DMS53 (cell line): ENCODE data around the gene SLC39A5.
"Not testable (repeated sequence)": the region's sequence is repeated elsewhere in the genome, so short reads cannot be mapped to it uniquely, and the experiment has no call there.

ENCODE experiments used
- DNase-seq: peaks from one replicate; lab custom pipeline; 2025; lab: John Stamatoyannopoulos, UW

Gene SLC39A5

GRCh38 chr12:56278905-56279304, 49.1 kb downstream of the SLC39A5 start:
- no peak for DNase-seq

GRCh38 chr12:56280849-56281248, 51.0 kb downstream of the SLC39A5 start:
- no peak for DNase-seq

- no peak for DNase-seq
Measured at GRCh38 chr12:56282030-56282429, 52.2 kb downstream of the SLC39A5 start.

- no peak for DNase-seq
Measured at GRCh38 chr12:56282579-56282978, 52.7 kb downstream of the SLC39A5 start.

GRCh38 chr12:56284263-56284662, 54.4 kb downstream of the SLC39A5 start:
- DNase-seq, result not testable (repeated sequence)

GRCh38 chr12:56286044-56286830, 56.4 kb downstream of the SLC39A5 start:
- no peak for DNase-seq
